ENCODE measurements around the gene CHRNA4. TPM values are rescaled to one million over a fixed set of nuclear protein-coding genes. Genes with fewer than 3 reads are reported as not detected.
A peak's percentile ranks its signal among the peaks of the same experiment; 100 is the strongest.

The CHRNA4 gene
- total and polyA plus RNA-seq, 8 donors: under 0.01 to 0.15 TPM; not detected in 6

- Histone ChIP-seq H3K4me1 (peaks cover 0 to 22% (median 13%) of the 10 kb centered on the region in 4 donors), H3K27me3 (peaks cover 9 to 93% (median 48%) of the 10 kb centered on the region in 3 donors), H3K36me3 (no peaks in the 10 kb centered on the region), H3K27ac (no peak overlapping the region), H3K9me3 (no peaks in the 10 kb centered on the region), H3K4me3 (no peak overlapping the region)
- intact Hi-C loops (cut with DNase I; ENCODE audit: low total_unique reads): no loop called here
- TF ChIP-seq POLR2A (IDR thresholded peaks at IDR 0.05): no peak
- TF ChIP-seq, protein P1, sequence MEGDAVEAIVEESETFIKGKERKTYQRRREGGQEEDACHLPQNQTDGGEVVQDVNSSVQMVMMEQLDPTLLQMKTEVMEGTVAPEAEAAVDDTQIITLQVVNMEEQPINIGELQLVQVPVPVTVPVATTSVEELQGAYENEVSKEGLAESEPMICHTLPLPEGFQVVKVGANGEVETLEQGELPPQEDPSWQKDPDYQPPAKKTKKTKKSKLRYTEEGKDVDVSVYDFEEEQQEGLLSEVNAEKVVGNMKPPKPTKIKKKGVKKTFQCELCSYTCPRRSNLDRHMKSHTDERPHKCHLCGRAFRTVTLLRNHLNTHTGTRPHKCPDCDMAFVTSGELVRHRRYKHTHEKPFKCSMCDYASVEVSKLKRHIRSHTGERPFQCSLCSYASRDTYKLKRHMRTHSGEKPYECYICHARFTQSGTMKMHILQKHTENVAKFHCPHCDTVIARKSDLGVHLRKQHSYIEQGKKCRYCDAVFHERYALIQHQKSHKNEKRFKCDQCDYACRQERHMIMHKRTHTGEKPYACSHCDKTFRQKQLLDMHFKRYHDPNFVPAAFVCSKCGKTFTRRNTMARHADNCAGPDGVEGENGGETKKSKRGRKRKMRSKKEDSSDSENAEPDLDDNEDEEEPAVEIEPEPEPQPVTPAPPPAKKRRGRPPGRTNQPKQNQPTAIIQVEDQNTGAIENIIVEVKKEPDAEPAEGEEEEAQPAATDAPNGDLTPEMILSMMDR (IDR thresholded peaks at IDR 0.05): no peak
- TF ChIP-seq EP300 (IDR thresholded peaks at IDR 0.05): no peak
- TF ChIP-seq POLR2AphosphoS5 (IDR thresholded peaks at IDR 0.05): no peak
- peak in 1 of 2 donors; percentile 69 for DNase-seq
- WGBS, 5 donors: 40 to 60% (median 48%) methylated on average over 12 to 26 of the region's 26 CpGs
Observed at GRCh38 chr20:63357921-63358905, 2.9 kb downstream of the CHRNA4 start.

- H3K4me3 ChIP-seq: no peak overlapping the region
- intact Hi-C loops (cut with DNase I; ENCODE audit: low total_unique reads): no loop called here
- TF ChIP-seq, protein P1 (IDR thresholded peaks at IDR 0.05): no peak
- TF ChIP-seq POLR2A (IDR thresholded peaks at IDR 0.05) (no peak), POLR2AphosphoS5 (IDR thresholded peaks at IDR 0.05) (no peak), EP300 (IDR thresholded peaks at IDR 0.05) (no peak)
- H3K4me1 ChIP-seq: peaks cover 0 to 30% (median 13%) of the 10 kb centered on the region in 4 donors
- H3K36me3 ChIP-seq: no peaks in the 10 kb centered on the region
- H3K27ac ChIP-seq: no peak overlapping the region
- DNase-seq: no peak
- WGBS, 5 donors: 65 to 77% (median 71%) methylated on average over 17 to 30 of the region's 30 CpGs
- H3K9me3 ChIP-seq: no peaks in the 10 kb centered on the region
- peaks cover 9 to 93% (median 40%) of the 10 kb centered on the region in 3 donors for H3K27me3 ChIP-seq
Observed at GRCh38 chr20:63356931-63357879, 3.9 kb downstream of the CHRNA4 start.

DNA sequence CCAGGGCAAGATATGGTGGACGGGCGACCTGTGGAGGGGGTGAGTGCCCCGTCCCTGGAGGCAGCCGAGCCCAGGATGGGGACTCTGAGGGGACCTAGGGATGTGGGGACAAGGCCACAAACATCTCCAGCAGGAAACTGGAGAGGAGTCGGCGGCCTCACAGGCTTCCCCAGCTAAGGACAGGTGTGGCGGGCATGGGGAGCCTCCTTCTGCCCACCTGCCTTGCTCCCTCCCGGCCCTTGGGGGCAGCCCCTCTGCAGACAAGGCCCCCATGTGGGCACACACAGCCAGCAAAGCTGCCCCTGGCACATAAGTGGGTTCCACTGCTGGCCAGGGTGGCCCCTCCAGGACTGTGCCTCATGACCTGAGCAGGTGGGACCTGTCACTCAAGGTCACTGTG is 4.6 kb downstream of the CHRNA4 start:
- DNase-seq: no peak
- Histone ChIP-seq H3K4me3 (no peak overlapping the region), H3K4me1 (peaks cover 0 to 29% (median 13%) of the 10 kb centered on the region in 4 donors), H3K9me3 (no peaks in the 10 kb centered on the region), H3K27ac (no peak overlapping the region), H3K27me3 (peaks cover 9 to 92% (median 33%) of the 10 kb centered on the region in 3 donors), H3K36me3 (no peaks in the 10 kb centered on the region)
- 88 to 94% (median 91%) methylated on average over 7 to 8 of the region's 8 CpGs for WGBS, 5 donors
- TF ChIP-seq, protein P1 (IDR thresholded peaks at IDR 0.05): no peak
- TF ChIP-seq POLR2AphosphoS5 (IDR thresholded peaks at IDR 0.05) (no peak), EP300 (IDR thresholded peaks at IDR 0.05) (no peak), POLR2A (IDR thresholded peaks at IDR 0.05) (no peak)
- intact Hi-C loops (cut with DNase I; ENCODE audit: low total_unique reads): no loop called here

DNA sequence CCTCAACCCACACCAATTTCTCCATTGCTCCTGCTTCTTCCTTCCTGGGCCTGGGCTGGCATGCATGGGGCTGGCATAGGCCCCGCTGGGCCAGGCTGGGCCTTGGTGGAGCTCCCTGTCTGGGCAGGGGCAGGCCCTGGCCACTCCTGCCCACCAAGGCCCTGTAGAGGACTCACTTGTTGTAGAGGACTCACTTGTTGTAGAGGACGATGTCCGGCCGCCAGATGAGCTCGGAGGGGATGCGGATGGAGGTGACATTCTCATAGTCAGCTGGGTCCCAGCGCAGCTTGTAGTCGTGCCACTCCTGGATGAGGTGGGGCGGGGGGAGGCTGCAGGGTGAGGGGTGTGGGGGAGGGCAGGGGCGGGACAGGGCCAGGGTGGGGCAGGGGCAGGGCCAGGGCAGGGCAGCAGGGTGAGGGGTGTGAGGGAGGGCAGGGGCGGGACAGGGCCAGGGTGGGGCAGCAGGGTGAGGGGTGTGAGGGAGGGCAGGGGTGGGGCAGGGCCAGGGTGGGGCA is 5.3 kb downstream of the CHRNA4 start:
- DNase-seq: no peak
- Histone ChIP-seq H3K9me3 (no peaks in the 10 kb centered on the region), H3K27me3 (peaks cover 8 to 85% (median 28%) of the 10 kb centered on the region in 3 donors), H3K4me1 (peaks cover 0 to 26% (median 9%) of the 10 kb centered on the region in 4 donors), H3K27ac (no peak overlapping the region), H3K36me3 (no peaks in the 10 kb centered on the region), H3K4me3 (no peak overlapping the region)
- WGBS, 5 donors: 68 to 96% (median 78%) methylated on average over 4 to 11 of the region's 11 CpGs
- TF ChIP-seq, protein P1 (IDR thresholded peaks at IDR 0.05): no peak
- TF ChIP-seq POLR2AphosphoS5 (IDR thresholded peaks at IDR 0.05): no peak
- no peak for TF ChIP-seq POLR2A (IDR thresholded peaks at IDR 0.05)
- TF ChIP-seq EP300 (IDR thresholded peaks at IDR 0.05): no peak
- intact Hi-C loops (cut with DNase I; ENCODE audit: low total_unique reads): no loop called here
